ENCODE measurements around the gene MYOCD. TPM values are rescaled to one million over a fixed set of nuclear protein-coding genes. Genes with fewer than 3 reads are reported as not detected.

The MYOCD gene
- total RNA-seq: 10 to 100 TPM in 4 of 5 donors, 1 to 10 TPM in 1; 1.4 to 61.4 (median 35.1) TPM
- 1 to 10 TPM; 2.3 to 5.2 (median 3.3) TPM for polyA plus RNA-seq
- long read RNA-seq, donor 1, full-length matches to known transcripts: 2 of 7 reads
- long read RNA-seq, donor 1, partial matches to known transcripts: 0 of 7 reads
- long read RNA-seq, donor 1, other reads (novel, unspliced or antisense): 5 of 7 reads
- long read RNA-seq, donor 2, partial matches to known transcripts: 7 of 7 reads
- long read RNA-seq, donor 2, other reads (novel, unspliced or antisense): 0 of 7 reads
- long read RNA-seq, donor 3: 0 reads
- long read RNA-seq, donor 4: 0 reads
- long read RNA-seq, donor 5: 0 reads
- long read RNA-seq, donor 6, full-length matches to known transcripts: 1 of 14 reads
- long read RNA-seq, donor 6, partial matches to known transcripts: 13 of 14 reads
- long read RNA-seq, donor 6, other reads (novel, unspliced or antisense): 0 of 14 reads
- long read RNA-seq, donor 7, partial matches to known transcripts: 6 of 6 reads
- long read RNA-seq, donor 7, other reads (novel, unspliced or antisense): 0 of 6 reads
- long read RNA-seq, donor 8: 0 reads
- long read RNA-seq, donor 9, partial matches to known transcripts: 5 of 5 reads
- long read RNA-seq, donor 9, other reads (novel, unspliced or antisense): 0 of 5 reads
- long read RNA-seq, donor 10: 0 reads

GRCh38 chr17:12665263-12666210 is at the start of gene MYOCD:
Gene MYOCD (plus strand): TSS chr17:12665890. CDS start chr17:12666189, 299 bp downstream.
- intact Hi-C loops (cut with DNase I; ENCODE audit: low total_unique reads): loop anchor here (5.0 kb wide), 1 partner anchor 408 kb away; no protein-coding TSS in a partner anchor
- 1 to 3% (median 2%) methylated on average over 51 to 78 of the region's 78 CpGs for WGBS, 5 donors
- peaks cover 0 to 35% (median 22%) of the 10 kb centered on the region in 3 donors for H3K27me3 ChIP-seq

GRCh38 chr17:12616161-12616560 is 49.5 kb upstream of the MYOCD start:
- 91 to 95% (median 94%) methylated on average over 2 of the region's 2 CpGs for WGBS, 5 donors

More at GRCh38 chr17:12665263-12666210, at the start of gene MYOCD:
- TF ChIP-seq POLR2AphosphoS5 (IDR thresholded peaks at IDR 0.05) (peak in 1 of 3 donors; percentile 7), EP300 (IDR thresholded peaks at IDR 0.05) (no peak)
- Histone ChIP-seq H3K4me1 (peaks cover 0 to 17% (median 14%) of the 10 kb centered on the region in 4 donors), H3K4me3 (peak within 1 kb of the TSS; percentile 56 to 60 (median 58)), H3K36me3 (no peaks in the 10 kb centered on the region), H3K27ac (peak within 1 kb of the TSS; percentile 3 to 87 (median 80)), H3K9me3 (no peaks in the 10 kb centered on the region)
- peak; percentile 27 to 75 for DNase-seq

GRCh38 chr17:12618557-12618956 is 47.1 kb upstream of the MYOCD start:
- Histone ChIP-seq H3K4me1 (peaks cover 0 to 3% (median 0%) of the 10 kb centered on the region in 4 donors), H3K27ac (no peak overlapping the region), H3K36me3 (no peaks in the 10 kb centered on the region), H3K4me3 (no peak overlapping the region), H3K27me3 (no peaks in the 10 kb centered on the region), H3K9me3 (no peaks in the 10 kb centered on the region)
- DNase-seq: no peak
- intact Hi-C loops (cut with DNase I; ENCODE audit: low total_unique reads): no loop called here
- 81 to 92% (median 87%) methylated on average over 2 of the region's 2 CpGs for WGBS, 5 donors
- no peak for TF ChIP-seq POLR2AphosphoS5 (IDR thresholded peaks at IDR 0.05)
- TF ChIP-seq, protein P1, sequence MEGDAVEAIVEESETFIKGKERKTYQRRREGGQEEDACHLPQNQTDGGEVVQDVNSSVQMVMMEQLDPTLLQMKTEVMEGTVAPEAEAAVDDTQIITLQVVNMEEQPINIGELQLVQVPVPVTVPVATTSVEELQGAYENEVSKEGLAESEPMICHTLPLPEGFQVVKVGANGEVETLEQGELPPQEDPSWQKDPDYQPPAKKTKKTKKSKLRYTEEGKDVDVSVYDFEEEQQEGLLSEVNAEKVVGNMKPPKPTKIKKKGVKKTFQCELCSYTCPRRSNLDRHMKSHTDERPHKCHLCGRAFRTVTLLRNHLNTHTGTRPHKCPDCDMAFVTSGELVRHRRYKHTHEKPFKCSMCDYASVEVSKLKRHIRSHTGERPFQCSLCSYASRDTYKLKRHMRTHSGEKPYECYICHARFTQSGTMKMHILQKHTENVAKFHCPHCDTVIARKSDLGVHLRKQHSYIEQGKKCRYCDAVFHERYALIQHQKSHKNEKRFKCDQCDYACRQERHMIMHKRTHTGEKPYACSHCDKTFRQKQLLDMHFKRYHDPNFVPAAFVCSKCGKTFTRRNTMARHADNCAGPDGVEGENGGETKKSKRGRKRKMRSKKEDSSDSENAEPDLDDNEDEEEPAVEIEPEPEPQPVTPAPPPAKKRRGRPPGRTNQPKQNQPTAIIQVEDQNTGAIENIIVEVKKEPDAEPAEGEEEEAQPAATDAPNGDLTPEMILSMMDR (IDR thresholded peaks at IDR 0.05): no peak
- no peak for TF ChIP-seq POLR2A (IDR thresholded peaks at IDR 0.05)
- no peak for TF ChIP-seq EP300 (IDR thresholded peaks at IDR 0.05)

More at GRCh38 chr17:12616161-12616560, 49.5 kb upstream of the MYOCD start:
- TF ChIP-seq POLR2A (IDR thresholded peaks at IDR 0.05): no peak
- TF ChIP-seq, protein P1 (IDR thresholded peaks at IDR 0.05): no peak
- no peak for TF ChIP-seq POLR2AphosphoS5 (IDR thresholded peaks at IDR 0.05)
- TF ChIP-seq EP300 (IDR thresholded peaks at IDR 0.05): no peak
- intact Hi-C loops (cut with DNase I; ENCODE audit: low total_unique reads): no loop called here
- Histone ChIP-seq H3K27ac (no peak overlapping the region), H3K4me1 (peaks cover 0 to 3% (median 0%) of the 10 kb centered on the region in 4 donors), H3K27me3 (no peaks in the 10 kb centered on the region), H3K36me3 (no peaks in the 10 kb centered on the region), H3K4me3 (no peak overlapping the region), H3K9me3 (no peaks in the 10 kb centered on the region)
- no peak for DNase-seq

- peaks cover 0 to 3% (median 0%) of the 10 kb centered on the region in 4 donors for H3K4me1 ChIP-seq
- 64 to 74% (median 73%) methylated on average over 7 of the region's 7 CpGs for whole genome bisulfite sequencing, 5 donors
- no peak overlapping the region for H3K4me3 ChIP-seq
- DNase-seq: no peak
- H3K9me3 ChIP-seq: no peaks in the 10 kb centered on the region
- no peaks in the 10 kb centered on the region for H3K36me3 ChIP-seq
- TF ChIP-seq POLR2AphosphoS5 (IDR thresholded peaks at IDR 0.05) (no peak), POLR2A (IDR thresholded peaks at IDR 0.05) (no peak), EP300 (IDR thresholded peaks at IDR 0.05) (no peak)
- TF ChIP-seq, protein P1 (IDR thresholded peaks at IDR 0.05): no peak
- H3K27ac ChIP-seq: peak overlapping the region in 1 of 5 donors; percentile 7
- H3K27me3 ChIP-seq: no peaks in the 10 kb centered on the region
- intact Hi-C loops (cut with DNase I; ENCODE audit: low total_unique reads): no loop called here
Measured at GRCh38 chr17:12619459-12620199, 46.1 kb upstream of the MYOCD start.

All from stomach (tissue), 19 donors.